DND-41 (cell line): ENCODE results near the gene KAZALD1.

Experiments used
- ATAC-seq: fragments of 200-7000 bp; cut with Tn5 transposase; 3 replicates; pipeline ENCODE4 v1.9.1; 2021; ENCODE audit warnings: low read depth; ENCODE audit not compliant: insufficient read depth
- DNase-seq: peaks from one replicate; pipeline ENCODE4 v3.0.0-alpha.2; 2020
- H2AFZ ChIP-seq: 2 replicates; pipeline ENCODE4 v1.6.0; 2012; ENCODE audit warnings: low read depth, low read length
- H3K27ac ChIP-seq: 2 replicates; pipeline ENCODE4 v1.5.1; 2012; ENCODE audit warnings: low read length, inconsistent platforms
- H3K27me3 ChIP-seq: fragments of 200-600 bp; sonication (generic); 2 replicates; pipeline ENCODE4 v1.6.0; 2012; ENCODE audit warnings: low read length, mild to moderate bottlenecking, inconsistent platforms; ENCODE audit not compliant: insufficient read depth, poor library complexity
- H3K36me3 ChIP-seq: 2 replicates; pipeline ENCODE4 v1.5.1; 2012; ENCODE audit warnings: low read length, inconsistent platforms; ENCODE audit not compliant: insufficient read depth
- H3K4me1 ChIP-seq: 2 replicates; pipeline ENCODE4 v1.5.1; 2012; ENCODE audit warnings: mild to moderate bottlenecking, low read length; ENCODE audit not compliant: insufficient read depth
- H3K4me2 ChIP-seq: 2 replicates; pipeline ENCODE4 v1.6.0; 2012; ENCODE audit warnings: mild to moderate bottlenecking, moderate library complexity, low read length, inconsistent platforms; ENCODE audit not compliant: insufficient read depth
- H3K4me3 ChIP-seq, 2 experiments: fragments of 200-600 bp in 1 of 2; shearing (Covaris generic) in 1 of 2; 2 replicates each; pipeline ENCODE4 v1.5.1; 2012 to 2016; ENCODE audit warnings: inconsistent platforms in 2 of 2, low read length in 2 of 2, mild to moderate bottlenecking in 2 of 2, low read depth in 1 of 2, moderate library complexity in 1 of 2
- H3K79me2 ChIP-seq: 2 replicates; pipeline ENCODE4 v1.6.0; 2012; ENCODE audit warnings: low read length, inconsistent platforms; ENCODE audit not compliant: insufficient read depth
- H3K9ac ChIP-seq: 2 replicates; pipeline ENCODE4 v1.6.0; 2012; ENCODE audit warnings: low read depth, mild to moderate bottlenecking, inconsistent platforms, low read length, moderate library complexity
- H3K9me3 ChIP-seq: 2 replicates; pipeline ENCODE4 v1.5.1; 2012; ENCODE audit warnings: low read length, moderate library complexity, mild to moderate bottlenecking, inconsistent platforms; ENCODE audit not compliant: insufficient read depth, severe bottlenecking
- H4K20me1 ChIP-seq: 2 replicates; pipeline ENCODE4 v1.6.0; 2012; ENCODE audit warnings: low read length; ENCODE audit not compliant: insufficient read depth
- EZH2 ChIP-seq: IDR thresholded peaks from 3 replicates; pipeline ENCODE4 v1.6.1; 2012; ENCODE audit warnings: borderline replicate concordance, low read depth, mild to moderate bottlenecking, moderate library complexity, low read length, inconsistent platforms; ENCODE audit not compliant: severe bottlenecking
- TF ChIP-seq, protein P1 (sequence below): IDR thresholded peaks from 2 replicates; pipeline ENCODE4 v1.5.1; 2012; ENCODE audit warnings: borderline replicate concordance, low read length, moderate library complexity, mild to moderate bottlenecking; ENCODE audit not compliant: poor library complexity, severe bottlenecking; ENCODE audit errors: extremely low read depth

The KAZALD1 gene

GRCh38 chr10:101056365-101057151 lies 5.2 kb upstream of the KAZALD1 start:
- Histone ChIP-seq H3K27me3 (no peaks in the 10 kb centered on the region), H3K36me3 (peaks cover 52% of the 10 kb centered on the region), H3K9me3 (no peaks in the 10 kb centered on the region), H3K79me2 (peaks cover 86% of the 10 kb centered on the region), H3K4me3 (peak overlapping the region in 1 of 2 experiments; percentile 35; a peak in 1 of 4 replicates), H3K4me1 (peaks cover 64% of the 10 kb centered on the region), H3K9ac (peak overlapping the region; percentile 16; the same call in 1 of the 2 replicates), H2AFZ (no peak overlapping the region), H3K4me2 (peak overlapping the region; percentile 77), H4K20me1 (peaks cover 51% of the 10 kb centered on the region), H3K27ac (no peak overlapping the region)
- ATAC-seq (no peak), DNase-seq (no peak)
- TF ChIP-seq, protein P1, sequence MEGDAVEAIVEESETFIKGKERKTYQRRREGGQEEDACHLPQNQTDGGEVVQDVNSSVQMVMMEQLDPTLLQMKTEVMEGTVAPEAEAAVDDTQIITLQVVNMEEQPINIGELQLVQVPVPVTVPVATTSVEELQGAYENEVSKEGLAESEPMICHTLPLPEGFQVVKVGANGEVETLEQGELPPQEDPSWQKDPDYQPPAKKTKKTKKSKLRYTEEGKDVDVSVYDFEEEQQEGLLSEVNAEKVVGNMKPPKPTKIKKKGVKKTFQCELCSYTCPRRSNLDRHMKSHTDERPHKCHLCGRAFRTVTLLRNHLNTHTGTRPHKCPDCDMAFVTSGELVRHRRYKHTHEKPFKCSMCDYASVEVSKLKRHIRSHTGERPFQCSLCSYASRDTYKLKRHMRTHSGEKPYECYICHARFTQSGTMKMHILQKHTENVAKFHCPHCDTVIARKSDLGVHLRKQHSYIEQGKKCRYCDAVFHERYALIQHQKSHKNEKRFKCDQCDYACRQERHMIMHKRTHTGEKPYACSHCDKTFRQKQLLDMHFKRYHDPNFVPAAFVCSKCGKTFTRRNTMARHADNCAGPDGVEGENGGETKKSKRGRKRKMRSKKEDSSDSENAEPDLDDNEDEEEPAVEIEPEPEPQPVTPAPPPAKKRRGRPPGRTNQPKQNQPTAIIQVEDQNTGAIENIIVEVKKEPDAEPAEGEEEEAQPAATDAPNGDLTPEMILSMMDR, result no peak
- TF ChIP-seq EZH2, result no peak

- DNase-seq, result peak; percentile 92
- Histone ChIP-seq H3K9me3 (no peaks in the 10 kb centered on the region), H3K4me3 (peak overlapping the region; percentile 67 to 71), H3K4me1 (peaks cover 69% of the 10 kb centered on the region), H3K4me2 (peak overlapping the region; percentile 77), H3K27me3 (no peaks in the 10 kb centered on the region), H3K79me2 (peaks cover 57% of the 10 kb centered on the region), H2AFZ (peak overlapping the region; percentile 97), H3K9ac (peak overlapping the region; percentile 92), H4K20me1 (peaks cover 29% of the 10 kb centered on the region), H3K27ac (peak overlapping the region; percentile 99), H3K36me3 (peaks cover 32% of the 10 kb centered on the region)
- TF ChIP-seq, protein P1, result peak; percentile 93
- TF ChIP-seq EZH2, result no peak
- peak; percentile 62 for ATAC-seq
Observed at GRCh38 chr10:101060036-101060950, 1.5 kb upstream of the KAZALD1 start.

DNA sequence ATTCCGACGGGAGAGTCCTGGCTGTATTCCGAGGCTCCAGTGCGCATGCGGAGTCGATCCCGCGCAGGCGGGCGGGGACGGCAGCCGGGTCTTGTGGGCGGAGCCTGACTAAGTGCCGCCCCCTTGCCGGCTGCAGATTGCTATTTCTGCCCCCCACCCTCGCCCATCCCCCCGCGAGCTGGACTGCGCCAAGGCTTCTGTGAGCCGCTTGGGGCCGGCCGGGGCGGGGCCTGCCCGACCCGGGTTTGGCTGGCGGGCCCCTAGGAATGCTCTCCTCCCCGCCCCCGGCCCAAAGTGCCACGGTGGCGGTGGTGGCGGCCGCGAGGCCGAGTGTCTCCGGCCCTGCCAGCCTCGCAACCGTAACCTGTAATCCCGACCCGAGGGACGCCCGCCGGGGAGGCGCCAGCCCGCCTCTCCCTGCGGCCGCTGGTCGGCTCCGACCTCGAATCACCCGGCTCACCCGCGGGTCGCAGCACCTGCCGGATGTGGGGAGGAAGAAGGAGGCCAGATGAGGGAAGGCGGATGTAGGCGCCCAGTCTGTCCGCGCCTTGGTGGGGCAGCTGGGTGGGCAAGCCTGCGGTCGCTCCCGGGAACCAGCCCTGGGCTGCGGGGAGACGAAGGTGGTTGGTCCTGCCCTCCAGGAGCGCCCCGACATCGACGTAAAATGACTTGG lies 702 bp upstream of the KAZALD1 start:
- Histone ChIP-seq H3K4me2 (peak overlapping the region; percentile 77), H3K27ac (peak overlapping the region; percentile 99), H3K9ac (peak overlapping the region; percentile 92), H3K27me3 (no peaks in the 10 kb centered on the region), H3K9me3 (no peaks in the 10 kb centered on the region), H3K79me2 (peaks cover 49% of the 10 kb centered on the region), H3K36me3 (peaks cover 24% of the 10 kb centered on the region), H4K20me1 (peaks cover 25% of the 10 kb centered on the region), H3K4me3 (peak overlapping the region; percentile 67 to 71), H2AFZ (peak overlapping the region; percentile 97), H3K4me1 (peaks cover 61% of the 10 kb centered on the region)
- peak; percentile 96 for DNase-seq
- peak; percentile 72 for ATAC-seq
- no peak for TF ChIP-seq EZH2
- TF ChIP-seq, protein P1, result peak; percentile 2
